Body of pancreas (tissue), 4 donors: ENCODE results near the gene CFAP54.

Experiments
- POLR2A ChIP-seq, 3 donors: fragments of 450-650 bp; IDR thresholded peaks; one replicate each; pipeline ENCODE4 v1.6.1; 2016; ENCODE audit warnings: antibody characterized with exemption in 3 of 3, mild to moderate bottlenecking in 2 of 3
- TF ChIP-seq, protein P1 (sequence below), 7 experiments: fragments of 450-650 bp in 4 of 7; fragments of 200-600 bp in 3 of 7; sonication (generic) in 3 of 7; IDR thresholded peaks; one replicate each; pipeline ENCODE4 v1.5.1; 2016 to 2019; ENCODE audit warnings: antibody characterized with exemption in 7 of 7

- TF ChIP-seq POLR2A (IDR thresholded peaks at IDR 0.05), result no peak
- TF ChIP-seq, protein P1, sequence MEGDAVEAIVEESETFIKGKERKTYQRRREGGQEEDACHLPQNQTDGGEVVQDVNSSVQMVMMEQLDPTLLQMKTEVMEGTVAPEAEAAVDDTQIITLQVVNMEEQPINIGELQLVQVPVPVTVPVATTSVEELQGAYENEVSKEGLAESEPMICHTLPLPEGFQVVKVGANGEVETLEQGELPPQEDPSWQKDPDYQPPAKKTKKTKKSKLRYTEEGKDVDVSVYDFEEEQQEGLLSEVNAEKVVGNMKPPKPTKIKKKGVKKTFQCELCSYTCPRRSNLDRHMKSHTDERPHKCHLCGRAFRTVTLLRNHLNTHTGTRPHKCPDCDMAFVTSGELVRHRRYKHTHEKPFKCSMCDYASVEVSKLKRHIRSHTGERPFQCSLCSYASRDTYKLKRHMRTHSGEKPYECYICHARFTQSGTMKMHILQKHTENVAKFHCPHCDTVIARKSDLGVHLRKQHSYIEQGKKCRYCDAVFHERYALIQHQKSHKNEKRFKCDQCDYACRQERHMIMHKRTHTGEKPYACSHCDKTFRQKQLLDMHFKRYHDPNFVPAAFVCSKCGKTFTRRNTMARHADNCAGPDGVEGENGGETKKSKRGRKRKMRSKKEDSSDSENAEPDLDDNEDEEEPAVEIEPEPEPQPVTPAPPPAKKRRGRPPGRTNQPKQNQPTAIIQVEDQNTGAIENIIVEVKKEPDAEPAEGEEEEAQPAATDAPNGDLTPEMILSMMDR (IDR thresholded peaks at IDR 0.05), result no peak
These were observed 342.0 kb downstream of the CFAP54 start for GRCh38 chr12:96831346-96831745.
